Activated CD4-positive, CD25-positive, alpha-beta regulatory T cell treated with anti-CD3 and anti-CD28 coated beads, Interleukin-2, amount 50 U/mL, for 72 hours (primary cell): ENCODE data around the gene CDC42EP2.

Experiments
- DNase-seq: peaks from one replicate; pipeline ENCODE4 v3.0.0; 2021

Gene CDC42EP2

GRCh38 chr11:65314501-65315203, at the start of gene CDC42EP2:
TSS of gene CDC42EP2 (plus strand) at chr11:65314866. CDS start at chr11:65320899, 6,033 bp downstream.
- peak; percentile 72 for DNase-seq

DNA sequence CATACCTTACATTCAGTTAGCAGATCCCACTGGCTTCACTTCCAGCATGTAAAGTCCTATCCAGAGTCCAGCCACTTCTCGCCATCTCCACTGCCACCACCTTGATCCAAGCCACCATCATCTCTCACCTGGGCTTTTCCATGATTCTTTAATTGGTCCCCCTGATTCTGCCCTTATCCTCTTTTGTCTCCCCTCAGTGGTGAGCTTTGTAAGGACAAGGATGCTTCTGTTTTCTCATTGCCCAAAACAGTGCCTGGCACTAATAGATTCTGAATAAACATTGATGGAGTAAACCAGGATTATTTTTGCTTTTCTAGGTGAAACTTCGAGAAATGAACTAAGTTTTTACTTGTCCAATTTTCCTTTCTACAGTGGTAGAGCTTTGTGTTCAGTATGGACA, 48.5 kb upstream of the CDC42EP2 start:
- no peak for DNase-seq

GRCh38 chr11:65274735-65275682, 39.7 kb upstream of the CDC42EP2 start:
- no peak for DNase-seq

GRCh38 chr11:65275906-65276305, 38.8 kb upstream of the CDC42EP2 start:
- no peak for DNase-seq

GRCh38 chr11:65277631-65278277, 36.9 kb upstream of the CDC42EP2 start:
- DNase-seq, result no peak

- no peak for DNase-seq
Observed at GRCh38 chr11:65278356-65278755, 36.3 kb upstream of the CDC42EP2 start.

DNA sequence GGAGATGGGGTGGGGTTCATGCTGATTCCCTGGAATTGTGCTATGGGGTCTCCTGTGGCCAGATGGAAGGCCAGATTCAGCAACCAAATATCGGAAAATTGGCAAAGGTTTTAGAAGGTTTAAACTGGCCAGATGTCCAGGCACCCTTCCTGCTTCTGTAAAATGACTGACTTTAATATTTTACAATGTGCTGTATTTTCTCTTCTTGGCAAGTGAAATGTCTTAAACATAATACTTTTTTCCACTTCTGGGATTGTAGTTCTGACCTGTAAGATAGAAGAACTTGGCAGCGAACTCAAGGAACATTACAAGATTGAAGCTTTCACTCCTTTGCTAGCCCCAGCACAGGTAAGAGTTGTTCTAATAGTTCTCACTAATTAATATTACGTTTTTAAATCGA, 35.4 kb upstream of the CDC42EP2 start:
- no peak for DNase-seq

DNA sequence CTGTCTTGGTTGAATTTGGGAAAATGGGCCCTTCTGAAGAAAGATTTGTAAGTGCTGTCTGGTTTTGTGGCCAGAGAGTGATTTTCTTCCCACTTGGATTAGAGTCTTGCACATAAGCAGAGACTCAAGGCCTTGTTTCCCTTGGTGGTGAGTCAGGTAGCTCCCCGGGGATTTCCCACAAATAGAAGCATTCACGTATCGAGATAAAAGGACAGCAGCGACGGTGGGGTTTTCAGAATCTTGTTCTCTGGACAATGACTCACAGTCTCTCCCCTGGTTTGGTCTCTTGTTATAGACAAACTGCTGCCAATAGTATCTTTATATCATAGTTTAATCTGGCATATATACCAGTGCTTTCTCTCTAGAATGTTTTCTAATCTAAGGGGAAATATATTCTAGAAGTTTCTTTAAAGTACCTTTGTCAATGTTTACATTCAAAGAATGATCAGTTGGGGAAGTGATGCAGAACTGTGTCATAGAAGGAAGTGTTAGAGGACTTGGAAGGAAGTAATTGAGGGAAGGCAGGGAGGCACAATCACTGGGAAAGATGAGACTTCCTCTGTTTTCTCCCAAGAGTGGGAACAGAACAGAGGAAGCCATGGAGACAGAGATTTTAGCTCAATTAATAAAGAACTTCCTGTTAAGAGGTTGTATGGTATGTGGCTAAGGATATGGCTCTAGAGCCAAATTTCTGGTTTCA, 34.8 kb upstream of the CDC42EP2 start:
- DNase-seq, result peak; percentile 43

GRCh38 chr11:65280646-65281045, 34.0 kb upstream of the CDC42EP2 start:
- DNase-seq, result no peak

GRCh38 chr11:65286686-65287085, 28.0 kb upstream of the CDC42EP2 start:
- no peak for DNase-seq

DNA sequence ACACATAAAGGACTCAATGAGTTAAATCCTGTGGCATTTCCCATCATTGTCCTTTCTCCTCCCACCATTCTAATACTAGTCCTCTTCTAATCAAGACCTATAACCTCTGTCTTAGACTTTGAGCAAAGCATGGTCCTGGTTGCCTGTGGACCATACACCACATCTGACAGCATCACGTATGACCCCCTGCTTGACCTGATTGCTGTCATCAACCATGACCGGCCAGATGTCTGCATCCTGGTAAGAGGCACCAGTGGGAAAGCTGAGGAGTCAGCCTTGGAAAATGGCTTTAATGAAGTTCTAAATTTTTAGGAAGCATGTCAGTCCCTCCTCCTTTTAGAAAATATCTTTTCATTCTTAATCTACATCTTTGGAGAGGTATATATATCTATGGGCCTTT, 27.1 kb upstream of the CDC42EP2 start:
- DNase-seq, result no peak

DNA sequence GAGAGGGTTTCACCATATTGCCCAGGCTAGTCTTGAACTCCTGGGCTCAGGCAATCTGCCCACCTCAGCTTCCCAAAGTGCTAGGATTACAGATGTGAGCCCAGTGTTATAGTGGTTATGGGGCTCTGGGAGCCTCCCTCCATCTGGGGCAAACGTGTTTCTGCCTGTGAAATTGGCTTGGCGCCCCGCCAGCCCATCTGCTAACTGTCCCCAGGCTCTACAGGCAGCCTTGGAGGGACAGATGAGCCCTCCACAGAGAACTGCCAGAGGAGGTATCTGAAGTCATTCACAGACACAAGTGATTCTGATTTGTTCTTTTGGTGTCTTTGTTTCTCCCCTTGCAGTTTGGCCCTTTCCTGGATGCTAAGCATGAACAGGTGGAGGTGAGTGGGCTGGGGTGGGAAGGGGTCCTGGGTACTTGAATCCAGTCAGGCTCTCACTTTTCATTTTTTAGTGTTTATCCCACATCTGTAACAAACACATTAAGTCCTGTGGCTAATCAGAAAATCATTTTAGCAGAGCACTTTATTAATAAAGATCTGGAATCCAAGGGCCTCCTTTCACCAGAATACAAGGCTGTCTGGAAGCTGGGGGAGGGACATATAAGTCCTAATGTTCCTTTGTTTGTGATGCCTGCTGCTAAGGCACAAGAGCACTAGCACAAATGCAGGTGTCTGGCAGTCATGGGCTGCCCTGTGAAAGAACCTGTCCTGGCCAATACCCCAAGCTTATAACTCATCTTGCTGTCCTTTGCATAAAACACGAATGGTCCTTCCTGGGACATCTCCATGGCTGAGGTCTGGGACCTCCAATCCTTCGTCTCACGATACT, 25.7 kb upstream of the CDC42EP2 start:
- no peak for DNase-seq

- DNase-seq, result no peak
Observed at GRCh38 chr11:65290448-65291165, 24.1 kb upstream of the CDC42EP2 start.

DNA sequence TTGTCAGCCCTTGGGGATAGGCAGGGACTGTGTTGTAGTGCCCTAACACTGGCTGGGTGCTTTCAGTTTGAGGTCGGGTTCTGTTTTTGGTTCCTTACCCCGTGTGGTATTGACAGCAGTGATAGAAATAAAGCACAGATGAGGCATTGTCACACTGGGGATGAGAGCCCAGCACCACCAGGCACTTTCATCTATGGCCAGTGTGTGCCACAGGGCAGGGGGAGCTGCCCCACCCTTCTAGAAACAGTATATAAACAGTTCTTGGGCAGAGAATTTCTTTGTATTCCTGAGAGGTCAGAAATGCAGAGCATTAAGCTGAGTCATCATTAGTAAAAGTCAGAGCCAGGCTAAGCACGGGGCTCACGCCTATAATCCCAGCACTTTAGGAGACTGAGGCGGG, 23.1 kb upstream of the CDC42EP2 start:
- no peak for DNase-seq

- DNase-seq, result no peak
Observed at GRCh38 chr11:65292890-65293289, 21.8 kb upstream of the CDC42EP2 start.

DNA sequence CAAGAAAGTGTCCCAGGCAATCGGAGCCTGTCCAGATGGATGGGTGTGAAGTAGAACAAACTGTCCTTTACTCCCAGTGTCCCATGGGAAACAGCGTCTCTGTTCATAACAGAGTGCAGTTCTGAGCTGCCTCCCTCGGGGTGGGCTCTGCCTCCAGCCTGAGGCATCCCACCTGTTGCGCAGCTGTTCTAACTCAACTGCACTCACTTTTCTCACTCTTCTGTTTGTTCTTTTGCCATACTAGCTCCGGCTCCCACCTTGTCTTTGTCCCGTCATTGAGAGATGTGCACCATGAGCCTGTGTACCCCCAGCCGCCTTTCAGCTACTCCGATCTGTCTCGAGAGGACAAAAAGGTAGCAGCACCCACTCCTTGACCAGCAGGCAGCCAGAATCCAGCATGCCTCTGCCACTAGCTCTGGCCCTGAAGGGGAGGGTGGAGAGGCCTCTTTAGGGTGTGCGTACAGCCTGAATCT, 20.7 kb upstream of the CDC42EP2 start:
- no peak for DNase-seq

GRCh38 chr11:65295001-65295400, 19.7 kb upstream of the CDC42EP2 start:
- no peak for DNase-seq

- no peak for DNase-seq
Observed at GRCh38 chr11:65295571-65296341, 18.9 kb upstream of the CDC42EP2 start.

DNA sequence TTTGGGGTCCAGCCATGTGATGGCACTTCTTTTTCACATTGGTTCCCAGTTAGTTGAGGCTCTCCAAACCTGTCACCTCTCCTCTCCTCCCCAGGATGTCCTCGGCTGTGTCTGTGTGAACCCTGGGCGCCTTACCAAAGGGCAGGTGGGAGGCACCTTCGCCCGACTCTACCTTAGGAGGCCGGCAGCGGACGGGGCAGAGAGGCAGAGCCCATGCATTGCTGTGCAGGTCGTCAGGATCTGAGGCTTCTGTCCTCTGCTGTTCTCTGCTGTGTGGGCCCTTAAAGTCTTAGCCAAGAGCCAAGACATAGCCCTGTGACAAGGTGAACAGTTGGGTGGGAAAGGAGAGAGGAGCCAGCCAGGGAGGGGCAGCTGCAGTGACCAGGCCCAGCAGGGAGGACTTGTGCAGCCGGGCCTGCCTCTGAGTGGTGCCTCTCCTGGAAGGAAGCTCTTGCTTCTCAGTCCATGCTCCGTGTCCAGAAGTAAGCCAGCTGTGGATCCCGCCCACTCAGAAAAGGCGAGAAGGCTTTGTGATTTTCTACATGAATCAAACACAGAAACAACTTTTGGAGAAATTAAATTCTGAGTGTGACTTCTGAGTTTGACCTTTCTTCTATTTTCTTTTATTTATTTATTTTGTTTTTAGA, 17.5 kb upstream of the CDC42EP2 start:
- DNase-seq, result no peak

DNA sequence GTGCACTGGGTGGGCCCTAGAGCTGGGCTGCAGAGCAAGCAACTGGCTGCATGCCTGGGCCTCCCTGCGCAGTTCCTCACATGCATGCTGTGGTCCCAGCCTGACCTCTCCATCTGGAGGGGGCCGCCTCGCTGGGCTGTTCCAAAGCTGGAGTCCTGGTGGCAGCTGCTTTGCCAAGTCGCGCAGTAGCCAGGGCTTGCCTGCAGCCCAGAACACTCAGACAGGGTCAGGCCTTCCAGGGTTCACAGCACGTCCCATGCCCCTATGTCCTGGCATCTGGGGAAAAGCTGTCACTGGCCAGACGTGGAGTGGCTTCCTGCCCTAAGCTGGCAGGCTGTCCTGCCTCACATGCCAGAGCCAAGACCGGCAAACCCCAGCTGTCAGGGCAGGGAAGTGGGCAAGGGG, 16.5 kb upstream of the CDC42EP2 start:
- DNase-seq, result no peak
